Raji (cell line): ENCODE data around the gene GPX6.

Source experiments
- POLR2A ChIP-seq: IDR thresholded peaks from 2 replicates; pipeline ENCODE4 v1.6.1; 2011; ENCODE audit warnings: low read depth, low read length, control low read depth; ENCODE audit not compliant: insufficient read depth

Gene GPX6, protein sequence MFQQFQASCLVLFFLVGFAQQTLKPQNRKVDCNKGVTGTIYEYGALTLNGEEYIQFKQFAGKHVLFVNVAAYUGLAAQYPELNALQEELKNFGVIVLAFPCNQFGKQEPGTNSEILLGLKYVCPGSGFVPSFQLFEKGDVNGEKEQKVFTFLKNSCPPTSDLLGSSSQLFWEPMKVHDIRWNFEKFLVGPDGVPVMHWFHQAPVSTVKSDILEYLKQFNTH

DNA sequence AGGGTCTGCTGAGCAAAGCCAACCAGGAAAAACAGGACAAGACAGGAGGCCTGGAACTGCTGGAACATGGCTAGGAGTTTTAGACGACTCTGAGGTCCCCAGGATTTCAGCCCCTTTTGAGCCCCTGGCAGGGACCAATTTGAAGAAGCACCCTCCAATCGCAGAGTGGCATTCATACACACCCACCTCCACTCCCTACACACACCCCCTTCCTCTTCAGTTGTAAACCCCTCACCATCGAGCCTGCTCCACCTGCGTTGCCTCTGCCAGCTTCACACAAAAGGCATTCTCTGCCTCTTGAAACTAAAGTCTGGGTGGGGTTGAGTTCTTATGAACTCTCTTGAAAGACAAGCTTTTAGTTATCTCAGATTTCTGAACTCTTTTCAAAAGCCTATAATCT lies at the start of gene GPX6:
TSS of gene GPX6 (minus strand) at position 118 of the 400 bp plus-strand sequence. CDS start at position 68, 50 bp downstream.
- TF ChIP-seq POLR2A: no peak

DNA sequence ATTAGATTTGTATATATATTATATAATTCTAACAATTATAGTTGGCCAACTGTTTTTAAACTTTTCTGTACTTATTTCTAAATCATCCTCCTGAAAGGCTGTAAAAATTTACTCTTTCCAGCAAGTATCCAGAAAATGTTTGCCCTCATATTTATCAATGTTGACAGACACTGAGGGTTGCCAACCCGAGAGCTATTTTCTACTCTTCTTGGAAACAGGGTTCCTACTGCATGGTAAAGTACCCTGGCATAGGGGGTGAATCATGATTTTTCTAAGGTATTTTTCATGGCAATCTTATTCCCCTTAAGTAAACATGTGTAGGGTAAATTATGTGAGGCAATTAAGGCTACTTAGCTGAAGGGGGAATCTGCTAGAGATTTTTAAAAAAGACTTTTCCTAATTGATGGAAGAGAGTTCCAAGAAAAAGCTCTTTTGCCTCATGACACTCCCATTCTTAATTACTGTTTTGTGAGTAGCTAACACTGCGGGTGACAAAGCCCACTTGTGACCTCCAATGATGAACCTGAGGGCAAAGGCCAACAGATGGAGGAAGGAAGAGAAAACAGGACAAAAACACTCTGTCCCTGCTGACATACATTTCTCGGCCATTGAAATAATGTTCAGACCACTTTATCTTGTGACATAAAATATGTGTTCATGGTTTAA lies 48.0 kb upstream of the GPX6 start:
- no peak for TF ChIP-seq POLR2A

DNA sequence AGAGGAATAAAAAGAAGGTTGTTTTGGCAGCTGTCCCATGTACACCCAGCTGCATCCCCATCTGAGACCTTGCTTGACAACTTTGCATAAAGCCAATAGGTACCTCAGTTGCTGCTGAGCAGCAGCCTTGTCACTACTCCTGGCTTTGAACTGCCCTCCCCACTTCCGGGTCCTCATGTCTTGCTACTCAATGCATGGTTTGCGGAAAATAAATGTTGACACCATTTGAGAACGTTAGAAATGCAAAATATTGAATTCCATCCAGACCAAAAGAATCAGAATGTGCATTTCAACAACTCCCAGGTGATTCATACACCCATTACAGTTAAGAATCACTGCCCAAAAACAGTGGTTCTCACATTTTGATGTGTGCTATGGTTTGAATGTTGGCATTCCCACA lies 43.0 kb upstream of the GPX6 start:
- TF ChIP-seq POLR2A: no peak

DNA sequence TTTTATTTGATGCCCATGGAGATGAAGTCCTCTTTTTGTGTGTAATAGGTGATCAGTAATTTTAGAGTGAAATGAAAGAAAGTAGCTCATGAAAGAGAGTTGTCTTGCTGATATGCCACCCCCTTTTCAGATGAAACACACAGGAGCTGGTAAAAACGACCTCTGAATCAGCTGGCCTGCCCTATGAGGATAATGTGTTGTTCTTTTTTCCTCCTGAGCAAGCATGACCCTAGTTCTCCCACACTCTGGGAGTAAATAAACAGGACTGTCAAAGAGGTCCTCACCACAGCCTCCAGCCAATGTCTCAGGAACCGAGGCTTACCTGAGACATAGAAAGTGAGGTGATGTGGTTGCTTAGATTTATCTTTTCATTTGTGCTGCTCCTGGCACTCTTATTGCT lies 39.5 kb upstream of the GPX6 start:
- TF ChIP-seq POLR2A: no peak

DNA sequence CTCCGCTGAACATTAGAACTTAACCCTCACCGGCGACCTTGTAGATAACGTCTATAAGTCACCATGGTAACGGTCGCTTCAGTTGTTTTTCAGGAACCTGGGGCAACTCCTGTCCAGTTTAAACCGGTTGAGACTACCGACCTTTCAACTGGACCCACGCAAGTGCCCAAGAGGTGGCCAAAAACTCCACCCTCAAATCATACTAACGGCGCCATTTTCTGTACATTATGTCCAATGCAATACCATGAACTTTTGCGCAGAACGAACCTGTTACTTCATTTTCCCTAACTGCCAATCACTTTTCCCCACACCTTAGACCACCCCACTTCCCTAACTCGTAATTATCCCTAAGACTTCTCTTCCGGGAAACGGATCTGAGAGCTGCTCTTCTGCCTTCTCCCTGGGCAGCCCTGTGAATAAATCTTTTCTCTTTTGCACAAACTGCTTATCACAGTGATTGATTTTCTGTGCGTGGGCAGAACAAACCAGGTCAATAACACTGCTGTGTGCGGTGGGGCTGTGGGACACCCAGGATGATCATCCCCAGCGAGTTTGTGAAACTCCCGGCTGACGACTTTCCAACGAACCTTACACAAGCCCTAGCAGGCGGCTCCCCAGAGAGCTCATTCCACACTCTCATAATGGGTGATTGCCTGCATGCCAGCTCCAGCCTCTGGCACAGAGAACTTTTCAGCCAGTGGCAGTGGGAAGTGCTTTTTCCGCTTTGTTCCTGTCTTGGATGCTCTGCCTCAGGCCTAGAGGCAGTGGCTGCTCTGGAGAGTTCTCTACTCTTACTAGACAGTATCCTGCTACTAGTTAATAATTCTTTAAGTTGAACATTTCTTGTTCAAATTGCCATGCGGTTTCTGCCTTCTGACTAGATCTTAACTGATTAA lies 38.6 kb upstream of the GPX6 start:
- TF ChIP-seq POLR2A: no peak

DNA sequence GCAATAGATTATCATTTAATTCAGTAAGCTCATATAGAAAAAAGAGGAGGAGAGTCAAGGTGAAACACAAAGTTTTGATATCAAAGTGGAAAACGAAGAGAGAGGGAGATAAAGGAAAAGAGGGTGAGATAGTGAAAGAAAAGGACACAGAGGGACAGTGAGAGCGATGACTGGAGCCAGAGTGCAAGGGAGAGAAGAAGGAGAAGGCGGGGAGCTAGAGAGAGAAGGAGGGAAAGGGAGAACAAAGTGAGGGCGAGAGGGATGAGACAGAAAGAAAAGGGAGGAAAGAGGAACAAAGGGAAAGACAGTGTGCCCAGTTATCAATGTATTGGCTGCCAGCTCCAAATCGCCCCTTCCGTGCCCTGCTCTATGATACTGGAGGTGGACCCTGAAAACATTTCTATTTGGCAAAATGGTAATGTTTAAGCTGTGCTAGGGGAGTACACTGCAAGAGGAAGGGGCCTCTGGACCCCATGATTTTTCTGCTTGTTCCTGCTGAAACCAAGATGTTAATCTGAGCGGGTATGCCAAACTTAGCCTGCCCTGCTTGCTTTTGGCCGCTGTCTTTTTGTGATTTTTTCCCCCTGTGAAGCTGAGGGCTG lies 37.9 kb upstream of the GPX6 start:
- no peak for TF ChIP-seq POLR2A

DNA sequence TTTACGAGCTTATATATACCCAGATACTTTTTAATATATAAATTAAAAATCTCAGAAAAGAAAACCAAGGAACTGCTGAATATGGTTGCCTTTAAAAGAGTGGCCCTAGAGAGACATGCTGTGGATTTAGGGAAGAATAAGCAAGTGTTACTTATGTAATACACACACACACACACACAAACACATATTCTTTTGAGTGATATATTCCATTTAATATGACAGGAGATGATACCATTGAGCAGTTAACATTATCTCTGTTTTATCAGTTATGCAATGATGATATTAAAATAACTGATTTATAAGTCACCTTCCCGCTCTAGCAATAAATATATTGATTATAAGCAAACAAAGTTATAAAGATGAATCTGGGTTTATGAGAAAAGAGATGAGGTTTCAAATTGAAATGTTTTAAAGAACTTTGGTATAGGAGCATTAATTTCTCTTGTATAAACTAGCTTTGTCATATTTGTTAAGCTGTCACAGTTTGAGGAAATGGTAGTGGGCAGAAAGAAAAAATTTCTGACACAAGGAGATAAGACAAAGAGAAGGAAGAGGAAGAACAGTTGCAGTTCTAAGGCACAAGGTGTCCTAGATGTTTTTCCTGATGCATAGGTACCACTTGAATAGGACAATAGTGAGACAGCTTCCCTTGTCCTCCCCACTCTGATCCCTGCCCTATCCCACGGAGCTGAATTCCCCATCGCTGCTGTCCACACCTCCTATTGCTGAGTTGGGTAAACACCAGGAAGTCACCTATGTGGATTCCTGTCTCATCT lies 36.5 kb upstream of the GPX6 start:
- no peak for TF ChIP-seq POLR2A

DNA sequence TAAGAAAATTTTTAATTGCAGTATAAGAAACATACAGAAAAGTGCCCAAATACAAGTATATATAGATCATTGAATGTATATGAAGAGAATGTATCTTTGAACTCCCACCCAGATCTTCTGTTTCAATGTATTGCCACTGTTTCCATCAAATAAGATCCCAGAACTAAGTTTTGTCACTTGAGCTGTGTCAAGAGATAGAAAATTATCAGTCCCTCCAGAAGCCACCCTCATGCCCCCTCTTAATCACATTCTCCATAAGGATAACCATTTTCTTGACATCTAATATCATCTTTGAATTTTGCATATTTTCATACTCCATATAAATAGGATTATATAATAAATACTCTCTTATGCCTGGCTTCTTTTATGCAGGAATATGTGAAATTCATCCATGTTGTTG lies 30.4 kb upstream of the GPX6 start:
- no peak for TF ChIP-seq POLR2A

DNA sequence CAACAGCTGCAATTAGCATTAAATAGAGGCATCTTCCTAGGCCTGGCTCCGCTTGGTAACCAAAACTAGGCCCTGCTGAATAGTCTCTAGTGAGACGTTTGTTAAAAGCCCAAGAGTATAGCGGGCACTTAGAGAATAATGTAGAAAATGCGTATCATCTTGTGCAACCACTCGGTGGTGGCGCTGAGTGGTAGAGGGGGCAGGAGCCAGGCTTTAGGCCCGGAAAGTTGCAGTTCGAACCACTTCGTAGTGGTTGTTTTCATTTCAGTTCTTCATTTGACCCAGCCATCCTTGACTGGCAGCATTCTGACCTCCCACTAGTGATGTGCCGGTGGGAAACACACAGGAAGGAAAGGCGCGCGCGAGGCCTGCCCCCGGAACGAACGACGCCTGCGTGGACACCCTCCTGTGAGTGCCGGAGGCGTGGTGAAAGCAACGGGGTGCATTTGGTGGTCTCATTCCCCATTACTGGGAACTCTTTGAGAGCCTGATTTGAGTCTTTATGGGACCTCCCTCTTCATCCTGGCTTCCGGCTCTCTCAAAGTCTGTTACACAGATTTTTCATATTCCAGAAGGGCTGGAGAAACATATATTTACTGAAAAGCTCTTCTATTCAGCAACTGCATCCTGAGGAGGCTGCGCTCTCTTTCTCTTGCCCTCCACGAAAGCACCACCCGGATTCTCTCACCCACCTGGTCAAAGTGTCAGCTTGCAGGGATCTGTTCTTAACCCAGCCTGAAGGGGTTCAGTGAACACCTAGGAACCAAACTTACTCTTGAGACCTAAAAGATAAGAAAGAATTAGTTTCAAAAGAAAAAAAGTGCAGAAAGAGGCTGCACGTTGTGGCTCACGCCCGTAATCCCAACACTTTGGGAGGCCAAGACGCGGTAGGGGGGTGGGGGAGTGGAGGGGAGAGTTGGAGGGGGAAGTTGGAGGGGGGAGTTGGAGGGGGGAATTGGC lies 28.3 kb upstream of the GPX6 start:
- no peak for TF ChIP-seq POLR2A

DNA sequence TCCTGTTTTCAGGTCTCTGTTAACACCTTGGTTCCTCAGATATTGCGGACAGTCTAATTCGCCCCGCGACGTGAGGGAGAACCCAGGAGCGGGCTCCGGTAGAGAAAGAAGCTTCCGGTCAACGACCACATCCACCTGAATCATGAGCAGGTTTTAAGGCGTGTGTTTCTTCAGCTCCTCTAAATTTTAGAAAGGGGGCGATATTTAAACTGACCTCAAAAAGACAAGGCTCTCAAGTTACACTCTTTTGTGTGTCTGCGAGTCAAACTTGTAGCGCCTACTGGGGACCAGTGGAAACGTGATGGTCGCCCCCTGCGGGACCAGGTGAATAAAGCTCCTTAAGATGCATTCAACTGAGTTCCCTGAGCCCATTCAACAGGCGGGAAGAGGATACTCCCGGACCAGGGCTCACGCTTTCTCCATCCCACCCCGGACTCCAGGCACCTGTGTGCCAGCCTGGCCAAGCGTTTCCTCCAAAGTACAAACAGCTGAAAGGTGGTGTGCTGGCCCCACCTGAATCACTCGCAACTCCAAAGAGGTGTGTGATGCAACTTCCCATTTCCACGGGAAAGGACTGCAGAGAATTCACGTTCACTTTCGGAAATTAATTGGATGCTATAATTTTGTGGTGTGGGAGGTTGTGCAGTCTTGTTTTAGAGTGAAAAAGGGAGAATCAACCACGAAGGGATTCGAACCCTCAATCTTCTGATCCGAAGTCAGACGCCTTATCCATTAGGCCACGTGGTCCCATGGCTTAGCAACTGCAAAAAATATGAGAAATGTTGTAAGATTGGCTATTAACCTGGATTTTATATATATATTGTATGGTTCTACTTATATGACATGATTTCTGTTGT lies 27.1 kb upstream of the GPX6 start:
- TF ChIP-seq POLR2A: no peak

DNA sequence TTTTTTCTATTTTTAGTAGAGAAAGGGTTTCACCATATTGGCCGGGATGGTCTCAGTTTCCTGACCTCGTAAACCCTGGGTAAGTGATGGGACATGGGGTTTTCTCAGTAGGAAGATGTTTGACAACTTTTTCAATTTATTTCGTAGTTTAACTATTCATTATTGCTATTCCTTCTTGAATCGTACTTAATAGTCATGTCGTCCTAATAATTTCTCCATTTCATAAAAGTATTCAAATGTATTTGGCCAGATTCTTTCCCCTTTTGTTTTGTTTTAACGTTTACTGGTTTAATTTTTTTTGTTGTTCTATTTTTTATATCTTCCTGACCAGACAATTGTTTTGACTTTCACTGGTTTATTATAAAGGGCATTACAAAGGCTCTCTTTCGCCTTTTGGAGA lies 26.4 kb upstream of the GPX6 start:
- no peak for TF ChIP-seq POLR2A

DNA sequence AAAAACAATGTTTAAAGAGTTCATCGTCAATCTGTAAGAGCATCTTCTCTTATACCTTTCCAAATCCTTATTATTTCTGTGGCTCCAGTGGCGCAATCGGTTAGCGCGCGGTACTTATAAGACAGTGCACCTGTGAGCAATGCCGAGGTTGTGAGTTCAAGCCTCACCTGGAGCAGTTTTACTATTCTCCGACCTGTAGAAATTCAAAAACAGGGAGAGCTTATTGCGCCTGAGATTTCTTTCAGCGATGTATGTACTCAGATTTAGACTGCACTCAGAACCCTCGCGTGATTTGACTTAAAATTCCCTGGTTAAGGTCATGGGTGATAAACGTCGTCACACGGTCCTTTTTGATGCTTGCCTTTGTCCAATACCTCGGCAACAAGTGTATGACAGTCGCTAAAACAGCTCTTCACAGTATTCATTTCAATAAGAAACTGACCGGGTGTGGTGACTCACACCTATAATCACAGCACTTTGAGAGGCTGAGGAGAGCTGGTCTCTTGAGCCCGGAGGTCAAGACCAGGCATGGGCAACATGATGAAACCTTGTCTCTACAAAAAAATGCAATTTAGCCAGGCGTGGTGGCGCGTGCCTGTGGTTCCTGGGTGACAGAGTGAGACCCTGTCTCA lies 22.0 kb upstream of the GPX6 start:
- no peak for TF ChIP-seq POLR2A
